GM19324 (cell line): ENCODE results near the gene FBLN5.

Experiments used
- ATAC-seq: cut with Tn5 transposase; IDR thresholded peaks from one replicate; pipeline ENCODE4 v1.9.1; 2021; ENCODE audit warnings: mild to moderate bottlenecking, moderate library complexity; ENCODE audit not compliant: unreplicated experiment, low FRiP score

FBLN5 gene

GRCh38 chr14:91946622-91947474 lies 646 bp downstream of the FBLN5 start:
- ATAC-seq = no peak

- no peak for ATAC-seq
Measured at GRCh38 chr14:91945751-91946621, 1.5 kb downstream of the FBLN5 start.

- ATAC-seq = no peak
Measured at GRCh38 chr14:91942946-91943345, 4.5 kb downstream of the FBLN5 start.

- ATAC-seq = no peak
Measured at GRCh38 chr14:91942128-91942527, 5.4 kb downstream of the FBLN5 start.

GRCh38 chr14:91940209-91940608 lies 7.3 kb downstream of the FBLN5 start:
- ATAC-seq = no peak

GRCh38 chr14:91935586-91935985 lies 11.9 kb downstream of the FBLN5 start:
- ATAC-seq = no peak

- ATAC-seq = no peak
Measured at GRCh38 chr14:91934554-91935285, 12.8 kb downstream of the FBLN5 start.

GRCh38 chr14:91931478-91932088 lies 15.9 kb downstream of the FBLN5 start:
- no peak for ATAC-seq

GRCh38 chr14:91929700-91930099 lies 17.8 kb downstream of the FBLN5 start:
- ATAC-seq = no peak

GRCh38 chr14:91927800-91928199 lies 19.7 kb downstream of the FBLN5 start:
- no peak for ATAC-seq

- no peak for ATAC-seq
Measured at GRCh38 chr14:91927191-91927590, 20.3 kb downstream of the FBLN5 start.

GRCh38 chr14:91926131-91926890 lies 21.2 kb downstream of the FBLN5 start:
- ATAC-seq = no peak

- ATAC-seq = no peak
Measured at GRCh38 chr14:91925727-91926121, 21.8 kb downstream of the FBLN5 start.

GRCh38 chr14:91925001-91925726 lies 22.3 kb downstream of the FBLN5 start:
- no peak for ATAC-seq

GRCh38 chr14:91920526-91920925 lies 27.0 kb downstream of the FBLN5 start:
- no peak for ATAC-seq

GRCh38 chr14:91919814-91920213 lies 27.7 kb downstream of the FBLN5 start:
- no peak for ATAC-seq

- no peak for ATAC-seq
Measured at GRCh38 chr14:91918186-91918883, 29.2 kb downstream of the FBLN5 start.

- no peak for ATAC-seq
Measured at GRCh38 chr14:91912035-91912434, 35.5 kb downstream of the FBLN5 start.
